HepG2 (cell line): ENCODE results near the gene SLC35F3. TPM values are rescaled to one million over a fixed set of nuclear protein-coding genes. Genes with fewer than 3 reads are reported as not detected.

ENCODE experiments used
- ATAC-seq: fragments of 200-7000 bp; cut with Tn5 transposase; 3 replicates; pipeline ENCODE4 v1.9.1; 2020; ENCODE audit warnings: mild to moderate bottlenecking, moderate library complexity
- BruUV-seq: library from RNA; stranded (reverse); fragments of 400-500 nt; replicated peaks from 2 replicates; lab custom pipeline; 2021; lab: Mats Ljungman, UMichigan
- CTCF ChIA-PET: fragments of 300-600 bp; formaldehyde crosslinking; extraction: SDS; loops from one replicate; lab custom pipeline; 2021; ENCODE audit warnings: low total read pairs, inconsistent platforms, low intra/inter-chr PET ratio; lab: Yijun Ruan, JAX
- POLR2A ChIA-PET: fragments of 350-600 bp; sonication (Branson Sonifier 250); formaldehyde crosslinking; loops from one replicate; lab custom pipeline; 2020; ENCODE audit warnings: antibody characterized with exemption, inconsistent platforms; lab: Yijun Ruan, JAX
- DNase-seq: peaks from one replicate; pipeline ENCODE4 v3.0.0-alpha.2; 2015; ENCODE audit warnings: low spot score
- FAIRE-seq: peaks from 3 replicates; lab custom pipeline; 2011; peaks lifted over from hg19 to GRCh38; lab: Jason Lieb, UNC
- H2AFZ ChIP-seq: one replicate; pipeline ENCODE4 v1.6.1; 2011; ENCODE audit warnings: low read length, inconsistent platforms
- H3K27ac ChIP-seq: fragments of 300-600 bp; 3 replicates; pipeline ENCODE4 v1.8.0; 2011; ENCODE audit warnings: mixed run types, mild to moderate bottlenecking, mixed read lengths, low read length, inconsistent platforms; ENCODE audit not compliant: insufficient read depth; ENCODE audit errors: extremely low read length
- H3K27me3 ChIP-seq, 2 experiments: fragments of 200-600 bp in 1 of 2; 2 replicates in 1 of 2; 3 replicates in 1 of 2; pipeline versions ENCODE4 v1.6.0 to v1.8.0; 2011; ENCODE audit warnings: low read length in 2 of 2, mild to moderate bottlenecking in 2 of 2, moderate library complexity in 2 of 2, inconsistent platforms in 1 of 2; ENCODE audit not compliant: insufficient read depth in 2 of 2, control insufficient read depth in 1 of 2
- H3K36me3 ChIP-seq, 2 experiments: fragments of 200-600 bp in 1 of 2; replicated peaks in 1 of 2; 2 replicates in 1 of 2; 3 replicates in 1 of 2; pipeline versions ENCODE4 v1.5.1 to v1.8.0; 2011; ENCODE audit warnings: low read length in 2 of 2, inconsistent platforms in 1 of 2; ENCODE audit not compliant: insufficient read depth in 2 of 2, control insufficient read depth in 1 of 2
- H3K4me1 ChIP-seq: 2 replicates; pipeline ENCODE4 v1.5.1; 2012; ENCODE audit warnings: low read length, inconsistent platforms; ENCODE audit not compliant: insufficient read depth
- H3K4me2 ChIP-seq: 2 replicates; pipeline ENCODE4 v1.6.0; 2011; ENCODE audit warnings: low read depth, low read length, inconsistent platforms
- H3K4me3 ChIP-seq, 3 experiments: fragments of 200-600 bp in 1 of 3; sonication (generic), shearing (Covaris generic) in 1 of 3; replicated peaks in 1 of 3; 2 replicates each; pipeline ENCODE4 v1.5.1; 2011 to 2016; ENCODE audit warnings: low read length in 3 of 3, inconsistent platforms in 2 of 3, low read depth in 2 of 3, mild to moderate bottlenecking in 2 of 3, control low read depth in 1 of 3, mixed read lengths in 1 of 3; ENCODE audit not compliant: insufficient read depth in 1 of 3
- H3K79me2 ChIP-seq: one replicate; pipeline ENCODE4 v1.6.1; 2011; ENCODE audit warnings: low read length, inconsistent platforms; ENCODE audit not compliant: insufficient read depth
- H3K9ac ChIP-seq: 2 replicates; pipeline ENCODE4 v1.6.0; 2011; ENCODE audit warnings: mild to moderate bottlenecking, low read depth, low read length, inconsistent platforms; ENCODE audit not compliant: insufficient read depth
- H3K9me3 ChIP-seq: 2 replicates; pipeline ENCODE4 v1.5.1; 2012; ENCODE audit warnings: mild to moderate bottlenecking, low read length
- H4K20me1 ChIP-seq: 2 replicates; pipeline ENCODE4 v1.6.0; 2011; ENCODE audit warnings: inconsistent platforms, mild to moderate bottlenecking, low read length, moderate library complexity; ENCODE audit not compliant: insufficient read depth
- CHCHD3 ChIP-seq: sonication (generic); formaldehyde crosslinking; IDR thresholded peaks from 2 replicates; pipeline ENCODE4 v1.8.0; 2022; ENCODE audit warnings: mild to moderate bottlenecking, missing genetic modification reagents, moderate library complexity
- ESRRA ChIP-seq: sonication (generic); formaldehyde crosslinking; IDR thresholded peaks from 2 replicates; pipeline ENCODE4 v1.5.1; 2020; ENCODE audit warnings: mild to moderate bottlenecking, low read depth, missing genetic modification reagents
- HOXA3 ChIP-seq: sonication (generic); formaldehyde crosslinking; IDR thresholded peaks from 2 replicates; pipeline ENCODE4 v1.5.0; 2020; ENCODE audit warnings: missing genetic modification reagents
- KLF16 ChIP-seq, 2 experiments: sonication (generic) in 1 of 2; formaldehyde crosslinking in 1 of 2; IDR thresholded peaks; 2 replicates each; pipeline versions ENCODE4 v1.6.1 to v1.8.0; 2016 to 2023; ENCODE audit warnings: missing genetic modification reagents in 2 of 2, missing compliant biosample characterization in 1 of 2
- MAFF ChIP-seq: IDR thresholded peaks from 2 replicates; pipeline ENCODE4 v1.6.1; 2011; ENCODE audit warnings: low read depth, low read length, improper control_type of control experiment
- MAFK ChIP-seq, 2 experiments: IDR thresholded peaks in 1 of 2; conservative IDR thresholded peaks in 1 of 2; 2 replicates each; pipeline ENCODE4 v1.6.1; 2011; ENCODE audit warnings: improper control_type of control experiment in 2 of 2, low read length in 2 of 2
- RNF2 ChIP-seq: fragments of 450-650 bp; conservative IDR thresholded peaks from 2 replicates; pipeline ENCODE4 v1.6.1; 2016; ENCODE audit warnings: low read depth
- WGBS: methylation state at CpG from one replicate; pipeline ENCODE4 v1.1.6; 2017; ENCODE audit warnings: low lambda C conversion rate; 5-methylcytosine and 5-hydroxymethylcytosine counted together
- in situ Hi-C: cut with HindIII; loops from 2 replicates; pipeline ENCODE4 v1.10.0; 2017; ENCODE audit warnings: low pct_unique_long_range_greater_than_20kb; ENCODE audit not compliant: extremely low pct_ligation_motif_present
- intact Hi-C: fragments of 100-400 bp; cut with micrococcal nuclease; formaldehyde crosslinking; loops from one replicate; pipeline ENCODE4 v1.10.0; 2022; ENCODE audit not compliant: unreplicated experiment
- polyA plus RNA-seq, 8 experiments: library from polyadenylated mRNA; depleted of rRNA in 3 of 8; stranded (reverse) in 7 of 8; unstranded in 1 of 8; fragments of >200 nt; fragmentation: Illumina TruSeq in 4 of 8; extraction: Trizol in 4 of 8; gene quantifications; 2 replicates each; pipeline versions ENCODE4 v1.2.1 to v1.2.3, GENCODE V29; 2011 to 2016; ENCODE audit warnings: low read depth in 4 of 8, missing spikeins in 1 of 8, mixed read lengths in 1 of 8; ENCODE audit not compliant: insufficient read depth in 1 of 8
- total RNA-seq, 5 experiments: library from RNA; depleted of rRNA; stranded (reverse); fragments of >200 nt; fragmentation: Illumina TruSeq; extraction: Trizol; gene quantifications; 2 replicates each; pipeline ENCODE4 v1.2.3, GENCODE V29; 2016; ENCODE audit warnings: low read depth in 1 of 5

The SLC35F3 gene
- total and polyA plus RNA-seq, 2 of the 13 experiments (the other 11 are each of a cell fraction or from before 2014, with no cell fraction given), result not detected

GRCh38 chr1:233936422-233936821, 31.9 kb downstream of the SLC35F3 start:
- CTCF ChIA-PET, result no interaction called here
- Histone ChIP-seq H2AFZ (no peak overlapping the region), H3K9ac (no peak overlapping the region), H3K9me3 (no peaks in the 10 kb centered on the region), H3K4me1 (peaks cover 12% of the 10 kb centered on the region), H3K4me2 (no peak overlapping the region), H3K27ac (no peak overlapping the region), H4K20me1 (no peaks in the 10 kb centered on the region), H3K27me3 (no peaks in the 10 kb centered on the region)
- WGBS, result 74% methylated on average over 1 of the region's 1 CpG
- POLR2A ChIA-PET, result no interaction called here
- no TSS peak for BruUV-seq
- FAIRE-seq, result no peak
- in situ Hi-C loops, result no loop called here
- no peak for DNase-seq
- intact Hi-C loops, result no loop called here
- ATAC-seq, result no peak
- no peak for TF ChIP-seq CHCHD3 (CRISPR knock-in tag)
- TF ChIP-seq KLF16 (CRISPR knock-in tag; IDR thresholded peaks at IDR 0.05), result no peak
- TF ChIP-seq ESRRA (CRISPR knock-in tag), result no peak
- TF ChIP-seq RNF2, result no peak
- TF ChIP-seq, all 625 proteins: peak for 0
- H3K79me2 ChIP-seq, result no peaks in the 10 kb centered on the region
- no peak overlapping the region for H3K4me3 ChIP-seq
- H3K36me3 ChIP-seq, result no peaks in the 10 kb centered on the region

- Histone ChIP-seq H3K9me3 (no peaks in the 10 kb centered on the region), H3K4me3 (no peak overlapping the region), H3K27me3 (no peaks in the 10 kb centered on the region), H2AFZ (no peak overlapping the region), H3K27ac (no peak overlapping the region), H4K20me1 (no peaks in the 10 kb centered on the region), H3K4me1 (peaks cover 12% of the 10 kb centered on the region), H3K36me3 (no peaks in the 10 kb centered on the region), H3K9ac (no peak overlapping the region), H3K79me2 (no peaks in the 10 kb centered on the region), H3K4me2 (no peak overlapping the region)
- POLR2A ChIA-PET, result no interaction called here
- no TSS peak for BruUV-seq
- in situ Hi-C loops, result no loop called here
- 3% methylated on average over 3 of the region's 3 CpGs for WGBS
- ATAC-seq, result no peak
- CTCF ChIA-PET, result no interaction called here
- TF ChIP-seq MAFK (conservative IDR thresholded peaks at IDR 0.05 in 1 of 2, IDR thresholded peaks at IDR 0.05 in 1 of 2; ENCODE audit: low read length in 2 of 2) (peak; percentile 47 to 63; a peak in 3 of 4 replicates), HOXA3 (CRISPR knock-in tag) (no peak), MAFF (peak; percentile 55)
- no peak for FAIRE-seq
- intact Hi-C loops, result no loop called here
- no peak for DNase-seq
These were observed 32.4 kb downstream of the SLC35F3 start for GRCh38 chr1:233936842-233937241.
